Lower lobe of right lung (tissue), 2 donors: ENCODE results near the gene UBXN7. TPM values are rescaled to one million over a fixed set of nuclear protein-coding genes. Genes with fewer than 3 reads are reported as not detected.

Experiments
- ATAC-seq, 2 donors: fragments of 200-7000 bp; cut with Tn5 transposase; one replicate each; pipeline ENCODE4 v1.9.1; 2020 to 2022; ENCODE audit warnings: mild to moderate bottlenecking in 2 of 2, moderate library complexity in 2 of 2
- DNase-seq: peaks from one replicate; pipeline ENCODE4 v3.0.0-alpha.2; 2020
- H3K27ac ChIP-seq: fragments of 200-600 bp; one replicate; pipeline ENCODE4 v1.8.0; 2022
- H3K27me3 ChIP-seq: fragments of 200-600 bp; one replicate; pipeline ENCODE4 v1.8.0; 2022; ENCODE audit warnings: low read depth
- H3K36me3 ChIP-seq: fragments of 200-600 bp; one replicate; pipeline ENCODE4 v1.8.0; 2022; ENCODE audit warnings: mild to moderate bottlenecking
- H3K4me1 ChIP-seq: fragments of 200-600 bp; one replicate; pipeline ENCODE4 v1.8.0; 2022
- H3K4me3 ChIP-seq: fragments of 200-600 bp; one replicate; pipeline ENCODE4 v1.8.0; 2022; ENCODE audit warnings: mild to moderate bottlenecking
- H3K9me3 ChIP-seq: fragments of 200-600 bp; one replicate; pipeline ENCODE4 v1.8.0; 2022
- CTCF ChIP-seq: fragments of 200-600 bp; IDR thresholded peaks from one replicate; pipeline ENCODE4 v1.8.0; 2022; ENCODE audit warnings: antibody characterized with exemption, mild to moderate bottlenecking
- intact Hi-C: fragments of 100-400 bp; cut with DNase I; formaldehyde crosslinking; loops from one replicate; pipeline ENCODE4 v1.11.0; 2022
- total RNA-seq: library from RNA; stranded (reverse); fragmentation: NEBNext Ultra II Directional; extraction: Animal tissue kit (Norgen Biotek cat#: 25700); gene quantifications from one replicate; pipeline ENCODE4 v1.2.1, GENCODE V29; 2021
- donor health status: DM: no; HTN: yes; CAD: no; lungs with severe emphysema.

The UBXN7 gene
- total RNA-seq, 1 donor from 2014 or later, result 56.2 TPM

- no peak for TF ChIP-seq CTCF
- no peaks in the 10 kb centered on the region for H3K27me3 ChIP-seq
- H3K36me3 ChIP-seq, result no peaks in the 10 kb centered on the region
- DNase-seq (no peak), ATAC-seq (no peak)
- no peaks in the 10 kb centered on the region for H3K4me1 ChIP-seq
- no peak overlapping the region for H3K4me3 ChIP-seq
- no peaks in the 10 kb centered on the region for H3K9me3 ChIP-seq
- no peak overlapping the region for H3K27ac ChIP-seq
- intact Hi-C loops, result no loop called here
These were observed 105.3 kb downstream of the UBXN7 start for GRCh38 chr3:196326936-196327335.

GRCh38 chr3:196323691-196324090 lies 108.5 kb downstream of the UBXN7 start:
- DNase-seq, result no peak
- H3K27ac ChIP-seq, result no peak overlapping the region
- H3K27me3 ChIP-seq, result no peaks in the 10 kb centered on the region
- no peak for ATAC-seq
- TF ChIP-seq CTCF, result no peak
- no peaks in the 10 kb centered on the region for H3K36me3 ChIP-seq
- intact Hi-C loops, result no loop called here
- H3K4me1 ChIP-seq, result peaks cover 3% of the 10 kb centered on the region
- no peaks in the 10 kb centered on the region for H3K9me3 ChIP-seq
- H3K4me3 ChIP-seq, result no peak overlapping the region

GRCh38 chr3:196323016-196323415 lies 109.2 kb downstream of the UBXN7 start:
- DNase-seq (no peak), ATAC-seq (no peak)
- Histone ChIP-seq H3K27me3 (no peaks in the 10 kb centered on the region), H3K4me3 (no peak overlapping the region), H3K36me3 (no peaks in the 10 kb centered on the region), H3K27ac (no peak overlapping the region), H3K9me3 (no peaks in the 10 kb centered on the region), H3K4me1 (peaks cover 3% of the 10 kb centered on the region)
- intact Hi-C loops, result no loop called here
- no peak for TF ChIP-seq CTCF

GRCh38 chr3:196321162-196321561 lies 111.1 kb downstream of the UBXN7 start:
- DNase-seq (peak; percentile 54), ATAC-seq (no peak)
- no peak overlapping the region for H3K27ac ChIP-seq
- no peak overlapping the region for H3K4me3 ChIP-seq
- H3K9me3 ChIP-seq, result no peaks in the 10 kb centered on the region
- intact Hi-C loops, result no loop called here
- no peak for TF ChIP-seq CTCF
- no peaks in the 10 kb centered on the region for H3K27me3 ChIP-seq
- H3K36me3 ChIP-seq, result no peaks in the 10 kb centered on the region
- H3K4me1 ChIP-seq, result peaks cover 3% of the 10 kb centered on the region

- no peak overlapping the region for H3K4me3 ChIP-seq
- TF ChIP-seq CTCF, result no peak
- H3K27ac ChIP-seq, result no peak overlapping the region
- intact Hi-C loops, result no loop called here
- H3K27me3 ChIP-seq, result no peaks in the 10 kb centered on the region
- no peak for ATAC-seq
- H3K4me1 ChIP-seq, result peaks cover 3% of the 10 kb centered on the region
- H3K36me3 ChIP-seq, result no peaks in the 10 kb centered on the region
- no peaks in the 10 kb centered on the region for H3K9me3 ChIP-seq
- DNase-seq, result peak; percentile 14
These were observed 112.1 kb downstream of the UBXN7 start for GRCh38 chr3:196320137-196320536.
